Coronary artery (tissue), 2 donors: ENCODE data around the gene TUBB1.
A peak's percentile ranks its signal among the peaks of the same experiment; 100 is the strongest.

Source experiments
- DNase-seq: peaks from one replicate; pipeline ENCODE4 v3.0.0-alpha.2; 2017; ENCODE audit warnings: low spot score
- H3K27ac ChIP-seq, 2 donors: fragments of 200-600 bp; sonication (generic); one replicate each; pipeline ENCODE4 v1.5.1; 2016 to 2019
- H3K4me3 ChIP-seq: fragments of 200-600 bp; sonication (generic); 2 replicates; pipeline ENCODE4 v1.5.1; 2016; ENCODE audit warnings: mild to moderate bottlenecking, moderate library complexity
- TF ChIP-seq, protein P1 (sequence below): fragments of 200-600 bp; sonication (generic); IDR thresholded peaks from one replicate; pipeline ENCODE4 v1.5.1; 2019; ENCODE audit warnings: antibody characterized with exemption

Gene TUBB1

GRCh38 chr20:59032023-59032712 lies 12.9 kb downstream of the TUBB1 start, which contains the start of gene ATP5F1E:
ATP5F1E (minus strand) TSS chr20:59032335; CDS start chr20:59032251, 84 bp downstream.
- TF ChIP-seq, protein P1, sequence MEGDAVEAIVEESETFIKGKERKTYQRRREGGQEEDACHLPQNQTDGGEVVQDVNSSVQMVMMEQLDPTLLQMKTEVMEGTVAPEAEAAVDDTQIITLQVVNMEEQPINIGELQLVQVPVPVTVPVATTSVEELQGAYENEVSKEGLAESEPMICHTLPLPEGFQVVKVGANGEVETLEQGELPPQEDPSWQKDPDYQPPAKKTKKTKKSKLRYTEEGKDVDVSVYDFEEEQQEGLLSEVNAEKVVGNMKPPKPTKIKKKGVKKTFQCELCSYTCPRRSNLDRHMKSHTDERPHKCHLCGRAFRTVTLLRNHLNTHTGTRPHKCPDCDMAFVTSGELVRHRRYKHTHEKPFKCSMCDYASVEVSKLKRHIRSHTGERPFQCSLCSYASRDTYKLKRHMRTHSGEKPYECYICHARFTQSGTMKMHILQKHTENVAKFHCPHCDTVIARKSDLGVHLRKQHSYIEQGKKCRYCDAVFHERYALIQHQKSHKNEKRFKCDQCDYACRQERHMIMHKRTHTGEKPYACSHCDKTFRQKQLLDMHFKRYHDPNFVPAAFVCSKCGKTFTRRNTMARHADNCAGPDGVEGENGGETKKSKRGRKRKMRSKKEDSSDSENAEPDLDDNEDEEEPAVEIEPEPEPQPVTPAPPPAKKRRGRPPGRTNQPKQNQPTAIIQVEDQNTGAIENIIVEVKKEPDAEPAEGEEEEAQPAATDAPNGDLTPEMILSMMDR, result no peak
- Histone ChIP-seq H3K27ac (peak within 1 kb of the TSS; percentile 76 to 91), H3K4me3 (peak within 1 kb of the TSS; percentile 90)
- peak; percentile 98 for DNase-seq

DNA sequence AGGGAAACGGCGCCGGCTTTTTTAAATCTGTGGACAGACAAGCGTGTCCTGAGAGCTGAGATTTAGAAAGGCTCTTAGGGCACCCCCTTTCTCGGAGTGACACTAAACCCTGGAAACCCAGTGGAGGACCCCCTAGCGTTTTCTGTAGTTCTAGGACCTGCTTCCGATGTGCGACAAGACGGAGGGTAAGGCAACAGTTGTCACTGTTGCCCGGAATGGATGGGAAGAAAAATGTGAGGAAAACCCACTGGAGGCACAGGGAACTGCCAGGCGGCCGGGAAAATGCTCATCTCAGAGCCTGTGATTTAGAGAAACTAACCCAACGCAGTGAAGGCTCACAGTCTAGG lies 13.5 kb downstream of the TUBB1 start:
- Histone ChIP-seq H3K4me3 (peak overlapping the region; percentile 90), H3K27ac (peak overlapping the region; percentile 76 to 91)
- TF ChIP-seq, protein P1, result no peak
- no peak for DNase-seq

DNA sequence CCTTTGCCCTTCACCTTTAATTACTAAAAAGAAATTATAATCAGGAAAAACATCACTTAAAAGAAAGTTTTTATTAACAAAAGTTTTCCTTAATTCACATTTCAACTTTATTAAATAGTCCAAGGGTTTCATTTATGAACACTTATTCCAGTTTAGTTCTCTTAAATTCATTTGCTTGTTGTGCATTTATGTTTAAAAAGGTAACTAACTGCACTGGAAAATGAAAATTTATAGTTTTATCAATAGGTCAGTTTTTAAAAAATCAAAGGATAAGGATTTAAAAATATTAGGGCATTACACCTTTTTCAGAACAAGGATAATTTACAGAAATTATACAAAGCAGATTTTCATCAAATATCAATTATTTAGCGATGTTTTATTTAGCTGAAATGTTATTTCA lies 13.9 kb downstream of the TUBB1 start:
- peak overlapping the region in 1 of 2 donors; percentile 76 for H3K27ac ChIP-seq
- H3K4me3 ChIP-seq, result peak overlapping the region; percentile 90
- no peak for DNase-seq
- TF ChIP-seq, protein P1, result no peak

DNA sequence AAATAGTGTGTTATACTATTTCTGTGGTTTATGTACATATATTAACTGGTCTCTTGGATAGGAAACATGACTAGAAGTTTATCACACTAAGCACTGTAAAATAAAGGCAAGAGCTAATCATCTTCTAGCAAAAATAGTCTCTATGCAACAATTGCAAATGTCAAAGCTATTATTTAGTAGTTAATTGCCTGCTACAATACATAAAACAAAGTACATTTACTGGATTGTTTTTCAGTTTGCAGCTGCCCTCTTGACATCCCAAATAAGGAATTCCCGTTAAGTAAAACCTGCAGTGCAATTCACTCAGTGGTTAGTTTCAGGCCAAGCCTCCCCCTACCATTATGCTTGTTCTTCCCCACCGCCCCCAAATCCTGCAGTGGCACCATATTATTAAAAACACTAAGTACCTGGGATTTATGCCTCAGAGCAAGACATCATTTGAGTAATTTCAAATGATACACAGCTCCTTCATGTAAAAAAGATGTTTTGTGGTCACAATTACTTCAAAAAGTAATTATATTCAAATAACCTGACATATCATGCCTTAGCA lies 14.5 kb downstream of the TUBB1 start:
- Histone ChIP-seq H3K27ac (no peak overlapping the region), H3K4me3 (no peak overlapping the region)
- TF ChIP-seq, protein P1, result no peak
- no peak for DNase-seq

- TF ChIP-seq, protein P1, result no peak
- no peak for DNase-seq
- H3K4me3 ChIP-seq, result no peak overlapping the region
- H3K27ac ChIP-seq, result no peak overlapping the region
Measured at GRCh38 chr20:59035381-59035780, 16.2 kb downstream of the TUBB1 start.

DNA sequence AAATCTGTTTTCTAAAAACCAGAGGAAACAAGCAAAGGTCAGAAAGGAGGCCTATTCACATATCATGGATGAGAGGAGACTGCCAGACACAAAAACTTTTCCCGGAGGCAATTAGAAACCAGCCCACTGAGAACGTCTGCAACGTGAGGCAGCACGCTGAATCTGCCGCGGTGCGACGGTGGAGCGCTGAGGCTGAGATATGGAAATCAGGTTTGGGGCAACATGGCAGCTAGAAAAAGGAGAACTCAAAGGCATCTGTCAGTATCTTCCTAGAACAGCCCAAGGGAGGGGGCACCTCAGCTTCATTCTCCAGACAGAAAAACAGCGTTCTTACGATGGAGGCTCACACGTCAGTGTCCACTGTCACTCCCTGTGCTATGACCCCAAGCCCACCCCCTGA lies 18.2 kb downstream of the TUBB1 start:
- Histone ChIP-seq H3K4me3 (no peak overlapping the region), H3K27ac (no peak overlapping the region)
- TF ChIP-seq, protein P1, result no peak
- DNase-seq, result no peak

DNA sequence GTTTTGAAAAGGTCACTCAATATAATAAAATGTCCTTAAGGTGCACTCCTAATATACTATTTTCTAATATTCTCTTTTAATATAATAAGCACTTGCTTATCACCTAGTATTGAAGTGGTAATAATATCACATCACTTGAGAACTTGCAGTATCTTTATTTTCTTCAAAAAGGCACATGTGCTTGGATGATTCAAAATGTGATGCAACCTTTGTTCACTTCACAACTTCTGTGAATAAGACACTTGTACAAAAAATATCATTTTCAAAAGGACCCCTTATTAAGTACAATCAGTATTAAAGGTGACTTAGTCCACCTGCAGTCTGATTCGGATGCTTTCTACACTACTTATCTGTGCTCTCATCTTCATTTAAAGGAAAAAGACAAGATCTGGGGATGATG lies 20.0 kb downstream of the TUBB1 start:
- TF ChIP-seq, protein P1, result no peak
- DNase-seq, result no peak
- no peak overlapping the region for H3K4me3 ChIP-seq
- H3K27ac ChIP-seq, result no peak overlapping the region
